HG02938 (cell line): ENCODE measurements around the gene MEX3C.

Experiments
- ATAC-seq: cut with Tn5 transposase; IDR thresholded peaks from one replicate; pipeline ENCODE4 v1.9.1; 2021; ENCODE audit warnings: mild to moderate bottlenecking, moderate library complexity; ENCODE audit not compliant: unreplicated experiment

MEX3C gene

GRCh38 chr18:51192026-51192425 lies 5.5 kb downstream of the MEX3C start:
- no peak for ATAC-seq

- no peak for ATAC-seq
Measured at GRCh38 chr18:51191128-51191717, 6.3 kb downstream of the MEX3C start.

GRCh38 chr18:51190000-51190399 lies 7.5 kb downstream of the MEX3C start:
- no peak for ATAC-seq

GRCh38 chr18:51188024-51188701 lies 9.3 kb downstream of the MEX3C start:
- ATAC-seq = peak; percentile 61

GRCh38 chr18:51185075-51185474 lies 12.4 kb downstream of the MEX3C start:
- no peak for ATAC-seq

GRCh38 chr18:51184091-51184457 lies 13.4 kb downstream of the MEX3C start:
- no peak for ATAC-seq

GRCh38 chr18:51183372-51184090 lies 13.9 kb downstream of the MEX3C start:
- ATAC-seq = no peak

GRCh38 chr18:51182824-51183223 lies 14.7 kb downstream of the MEX3C start:
- ATAC-seq = no peak

- no peak for ATAC-seq
Measured at GRCh38 chr18:51171625-51172259, 25.7 kb downstream of the MEX3C start.

GRCh38 chr18:51171223-51171622 lies 26.3 kb downstream of the MEX3C start:
- peak; percentile 67 for ATAC-seq

GRCh38 chr18:51170664-51171063 lies 26.8 kb downstream of the MEX3C start:
- no peak for ATAC-seq

GRCh38 chr18:51169731-51170130 lies 27.8 kb downstream of the MEX3C start:
- ATAC-seq = no peak

GRCh38 chr18:51168960-51169662 lies 28.4 kb downstream of the MEX3C start:
- peak; percentile 38 for ATAC-seq

- ATAC-seq = no peak
Measured at GRCh38 chr18:51168026-51168742, 29.3 kb downstream of the MEX3C start.

GRCh38 chr18:51165296-51165695 lies 32.2 kb downstream of the MEX3C start:
- ATAC-seq = no peak

- no peak for ATAC-seq
Measured at GRCh38 chr18:51164761-51165281, 32.7 kb downstream of the MEX3C start.

- ATAC-seq = no peak
Measured at GRCh38 chr18:51164342-51164741, 33.1 kb downstream of the MEX3C start.

- no peak for ATAC-seq
Measured at GRCh38 chr18:51163543-51163942, 33.9 kb downstream of the MEX3C start.

GRCh38 chr18:51162617-51163016 lies 34.9 kb downstream of the MEX3C start:
- ATAC-seq = no peak

- no peak for ATAC-seq
Measured at GRCh38 chr18:51160646-51161045, 36.8 kb downstream of the MEX3C start.
